ENCODE data around the gene PROX2. TPM values are rescaled to one million over a fixed set of nuclear protein-coding genes. Genes with fewer than 3 reads are reported as not detected.
A peak's percentile ranks its signal among the peaks of the same experiment; 100 is the strongest.

PROX2 gene
- polyA plus RNA-seq, 3 donors = 0.03 TPM; not detected in 2

DNA sequence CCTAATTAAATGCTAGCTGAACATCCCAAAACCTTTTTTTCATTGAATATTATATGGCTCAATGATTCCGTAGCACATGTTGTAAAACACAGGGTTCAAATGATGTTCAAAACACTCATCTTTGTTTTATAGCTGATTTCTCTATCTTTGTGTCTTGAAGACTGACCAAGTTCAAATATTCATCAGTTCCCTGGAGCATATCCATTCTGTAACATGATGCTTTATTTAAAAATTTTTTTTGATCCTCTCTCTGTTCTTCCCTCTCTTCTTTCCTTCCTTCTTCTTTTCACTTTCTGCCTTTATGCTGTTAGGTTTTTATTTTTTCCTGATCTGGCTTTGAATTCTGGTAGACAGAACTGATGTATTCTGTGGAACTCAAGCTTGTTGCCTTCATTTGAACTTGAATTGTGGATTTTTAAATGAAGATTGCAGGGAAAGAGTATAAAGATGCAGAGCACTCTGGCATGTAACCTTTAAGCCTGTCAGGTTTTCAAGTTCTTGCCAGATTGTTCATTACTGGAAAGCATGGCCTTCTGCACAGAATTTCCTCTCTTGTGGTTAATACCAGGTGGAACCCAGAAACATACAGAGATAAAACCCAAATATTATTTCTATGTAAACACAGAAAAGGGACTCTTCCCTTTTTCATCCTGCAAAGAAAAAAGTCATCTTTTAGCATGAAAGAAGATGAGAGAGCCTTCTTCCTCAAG lies 39.5 kb downstream of the PROX2 start:
- peak overlapping the region in 3 of 7 donors; percentile 13 to 52 (median 36) for H3K27ac Mint-ChIP-seq
- H3K27me3 Mint-ChIP-seq (ENCODE audit: low read depth in 3 of 3) = peaks cover 0 to 2% (median 0%) of the 10 kb centered on the region in 3 donors
- Histone ChIP-seq H3K9me3 (replicated peaks in 1 of 2; ENCODE audit: control insufficient read depth in 1 of 2, insufficient read depth in 1 of 2, low read length in 2 of 2) (no peaks in the 10 kb centered on the region), H2AFZ (ENCODE audit: insufficient read depth, low read depth, low read length, poor library complexity, severe bottlenecking) (no peak overlapping the region), H3K4me1 (ENCODE audit: control insufficient read depth in 1 of 2, insufficient read depth in 2 of 2, low read length in 2 of 2) (peaks cover 4 to 7% of the 10 kb centered on the region in 2 donors), H3K27ac (ENCODE audit: low read depth in 1 of 2, low read length in 2 of 2) (no peak overlapping the region), H3K4me3 (replicated peaks in 1 of 3; ENCODE audit: low read depth in 2 of 3, low read length in 3 of 3) (no peak overlapping the region), H3K4me2 (replicated peaks; ENCODE audit: extremely low read depth, low read length, poor library complexity, severe bottlenecking) (no peak overlapping the region), H3K36me3 (replicated peaks in 1 of 2; ENCODE audit: control insufficient read depth in 1 of 2, insufficient read depth in 2 of 2, low read length in 2 of 2) (peaks cover 33 to 73% of the 10 kb centered on the region in 2 donors), H3K9ac (ENCODE audit: insufficient read depth, low read length, poor library complexity, severe bottlenecking) (no peak overlapping the region), H3K27me3 (ENCODE audit: control insufficient read depth in 2 of 2, insufficient read depth in 2 of 2, low read length in 2 of 2) (no peaks in the 10 kb centered on the region), H4K20me1 (ENCODE audit: insufficient read depth, low read length) (no peaks in the 10 kb centered on the region), H3K79me2 (ENCODE audit: insufficient read depth, low read length) (no peaks in the 10 kb centered on the region)
- peaks cover 44 to 49% of the 10 kb centered on the region in 2 donors for H3K36me3 Mint-ChIP-seq
- no peak for DNase-seq
- intact Hi-C loops (cut with micrococcal nuclease) = no loop called here
- TF ChIP-seq, protein P1, sequence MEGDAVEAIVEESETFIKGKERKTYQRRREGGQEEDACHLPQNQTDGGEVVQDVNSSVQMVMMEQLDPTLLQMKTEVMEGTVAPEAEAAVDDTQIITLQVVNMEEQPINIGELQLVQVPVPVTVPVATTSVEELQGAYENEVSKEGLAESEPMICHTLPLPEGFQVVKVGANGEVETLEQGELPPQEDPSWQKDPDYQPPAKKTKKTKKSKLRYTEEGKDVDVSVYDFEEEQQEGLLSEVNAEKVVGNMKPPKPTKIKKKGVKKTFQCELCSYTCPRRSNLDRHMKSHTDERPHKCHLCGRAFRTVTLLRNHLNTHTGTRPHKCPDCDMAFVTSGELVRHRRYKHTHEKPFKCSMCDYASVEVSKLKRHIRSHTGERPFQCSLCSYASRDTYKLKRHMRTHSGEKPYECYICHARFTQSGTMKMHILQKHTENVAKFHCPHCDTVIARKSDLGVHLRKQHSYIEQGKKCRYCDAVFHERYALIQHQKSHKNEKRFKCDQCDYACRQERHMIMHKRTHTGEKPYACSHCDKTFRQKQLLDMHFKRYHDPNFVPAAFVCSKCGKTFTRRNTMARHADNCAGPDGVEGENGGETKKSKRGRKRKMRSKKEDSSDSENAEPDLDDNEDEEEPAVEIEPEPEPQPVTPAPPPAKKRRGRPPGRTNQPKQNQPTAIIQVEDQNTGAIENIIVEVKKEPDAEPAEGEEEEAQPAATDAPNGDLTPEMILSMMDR (IDR thresholded peaks at IDR 0.05) = no peak
- peaks cover 14% of the 10 kb centered on the region for H3K4me1 Mint-ChIP-seq
- no peak overlapping the region for H3K4me3 Mint-ChIP-seq
- no peaks in the 10 kb centered on the region for H3K9me3 Mint-ChIP-seq
- WGBS (ENCODE audit: insufficient coverage) = no CpG with 5 or more reads among the region's 1 CpG

DNA sequence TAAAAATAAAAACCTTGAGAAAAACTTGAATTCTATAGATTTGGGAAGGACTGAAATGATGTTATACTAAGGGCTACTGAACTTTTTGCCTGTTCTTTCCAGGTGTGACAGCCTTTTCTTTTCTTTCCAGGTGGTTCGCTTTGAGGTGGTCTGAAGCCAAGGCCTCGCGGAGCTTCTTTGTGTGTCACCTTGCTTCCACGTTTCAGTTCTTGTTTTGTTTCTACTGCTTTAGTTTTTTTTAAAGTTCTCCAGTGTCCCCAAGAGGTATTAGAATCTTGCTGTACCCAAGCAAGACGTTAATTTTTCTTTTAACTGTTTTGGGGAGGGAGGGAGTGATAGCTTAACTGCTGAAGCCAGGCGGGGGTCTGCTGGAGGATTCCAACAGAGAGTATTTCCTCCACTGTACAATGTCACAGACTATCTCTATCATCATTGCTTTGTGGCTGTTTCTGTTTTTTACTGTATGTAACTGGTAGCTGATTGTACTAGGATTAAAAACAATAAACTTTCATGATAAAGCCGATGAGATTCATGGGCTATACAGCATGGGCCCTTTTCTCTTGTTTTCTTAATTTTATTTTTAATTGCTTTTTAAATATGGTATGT lies 40.2 kb downstream of the PROX2 start:
- Mint-ChIP-seq H3K27me3 (ENCODE audit: low read depth in 3 of 3) (peaks cover 0 to 2% (median 0%) of the 10 kb centered on the region in 3 donors), H3K4me1 (peaks cover 8% of the 10 kb centered on the region), H3K27ac (peak overlapping the region in 3 of 7 donors; percentile 18 to 60 (median 26)), H3K4me3 (no peak overlapping the region), H3K9me3 (no peaks in the 10 kb centered on the region), H3K36me3 (peaks cover 45 to 52% of the 10 kb centered on the region in 2 donors)
- Histone ChIP-seq H3K79me2 (ENCODE audit: insufficient read depth, low read length) (no peaks in the 10 kb centered on the region), H4K20me1 (ENCODE audit: insufficient read depth, low read length) (no peaks in the 10 kb centered on the region), H3K27ac (ENCODE audit: low read depth in 1 of 2, low read length in 2 of 2) (no peak overlapping the region), H3K9me3 (replicated peaks in 1 of 2; ENCODE audit: control insufficient read depth in 1 of 2, insufficient read depth in 1 of 2, low read length in 2 of 2) (no peaks in the 10 kb centered on the region), H3K27me3 (ENCODE audit: control insufficient read depth in 2 of 2, insufficient read depth in 2 of 2, low read length in 2 of 2) (no peaks in the 10 kb centered on the region), H3K9ac (ENCODE audit: insufficient read depth, low read length, poor library complexity, severe bottlenecking) (no peak overlapping the region), H2AFZ (ENCODE audit: insufficient read depth, low read depth, low read length, poor library complexity, severe bottlenecking) (no peak overlapping the region), H3K4me1 (ENCODE audit: control insufficient read depth in 1 of 2, insufficient read depth in 2 of 2, low read length in 2 of 2) (peaks cover 0 to under 1% of the 10 kb centered on the region in 2 donors), H3K36me3 (replicated peaks in 1 of 2; ENCODE audit: control insufficient read depth in 1 of 2, insufficient read depth in 2 of 2, low read length in 2 of 2) (peaks cover 38 to 79% of the 10 kb centered on the region in 2 donors), H3K4me2 (replicated peaks; ENCODE audit: extremely low read depth, low read length, poor library complexity, severe bottlenecking) (no peak overlapping the region), H3K4me3 (replicated peaks in 1 of 3; ENCODE audit: low read depth in 2 of 3, low read length in 3 of 3) (no peak overlapping the region)
- DNase-seq = no peak
- TF ChIP-seq, protein P1 (IDR thresholded peaks at IDR 0.05) = no peak
- 67% methylated on average over 2 of the region's 7 CpGs for WGBS (ENCODE audit: insufficient coverage)
- intact Hi-C loops (cut with micrococcal nuclease) = no loop called here

All from CD14-positive monocyte (primary cell).